ENCODE results near the gene CD160.

- no peak for TF ChIP-seq YY1 (IDR thresholded peaks at IDR 0.05; ENCODE audit: low read depth)
- TF ChIP-seq REST (IDR thresholded peaks at IDR 0.05; ENCODE audit: low read depth): no peak
- TF ChIP-seq RAD21 (IDR thresholded peaks at IDR 0.05; ENCODE audit: low read depth): no peak
- TF ChIP-seq FOXM1 (IDR thresholded peaks at IDR 0.05; ENCODE audit: borderline replicate concordance, low read depth): no peak
- TF ChIP-seq CREB1 (IDR thresholded peaks at IDR 0.05; ENCODE audit: low read depth): no peak
These were observed 16.9 kb downstream of the CD160 start for GRCh38 chr1:145736191-145736590.

Measured in Ishikawa (cell line).